K562 (cell line): ENCODE measurements around the gene SNPH. TPM values are rescaled to one million over a fixed set of nuclear protein-coding genes. Genes with fewer than 3 reads are reported as not detected.

Source experiments
- ATAC-seq: fragments of 200-7000 bp; cut with Tn5 transposase; 3 replicates; pipeline ENCODE4 v1.9.1; 2020; ENCODE audit warnings: moderate library complexity
- BruUV-seq: library from RNA; stranded (reverse); fragments of 400-500 nt; replicated peaks from 2 replicates; lab custom pipeline; 2021; lab: Mats Ljungman, UMichigan
- CTCF ChIA-PET: fragments of 300-600 bp; formaldehyde crosslinking; extraction: SDS; loops from one replicate; lab custom pipeline; 2021; ENCODE audit warnings: low intra/inter-chr PET ratio; lab: Yijun Ruan, JAX
- POLR2A ChIA-PET: fragments of 300-600, 350-650 bp; sonication (Branson Sonifier 250); formaldehyde crosslinking; extraction: SDS; loops from one replicate; lab custom pipeline; 2021; ENCODE audit warnings: antibody characterized with exemption, inconsistent platforms; lab: Yijun Ruan, JAX
- DNase-seq, 4 experiments: peaks; one replicate each; pipeline versions ENCODE4 v3.0.0 to v3.0.0-alpha.2; 2011 to 2018; ENCODE audit warnings: low spot score in 3 of 4, mixed read lengths in 3 of 4; ENCODE audit errors: extremely low read depth in 1 of 4
- FAIRE-seq: peaks from 2 replicates; lab custom pipeline; 2011; peaks lifted over from hg19 to GRCh38; lab: Jason Lieb, UNC
- H2AFZ ChIP-seq: 2 replicates; pipeline ENCODE4 v1.6.0; 2011; ENCODE audit warnings: low read depth, low read length, control low read depth, inconsistent platforms
- H3K27ac ChIP-seq: fragments of 200-600 bp; 3 replicates; pipeline ENCODE4 v1.8.0; 2011; ENCODE audit warnings: low read depth, mild to moderate bottlenecking, control low read depth, inconsistent platforms, low read length, moderate library complexity, mixed read lengths; ENCODE audit errors: extremely low read depth
- H3K27me3 ChIP-seq, 2 experiments: fragments of 300-600 bp in 1 of 2; 2 replicates in 1 of 2; 3 replicates in 1 of 2; pipeline versions ENCODE4 v1.6.0 to v1.8.0; 2011; ENCODE audit warnings: inconsistent platforms in 2 of 2, low read length in 2 of 2, mild to moderate bottlenecking in 1 of 2, mixed read lengths in 1 of 2, moderate library complexity in 1 of 2; ENCODE audit not compliant: control insufficient read depth in 2 of 2, insufficient read depth in 2 of 2
- H3K36me3 ChIP-seq: fragments of 300-600 bp; 3 replicates; pipeline ENCODE4 v1.8.0; 2011; ENCODE audit warnings: mild to moderate bottlenecking, low read length, inconsistent platforms; ENCODE audit not compliant: control insufficient read depth, insufficient read depth
- H3K4me1 ChIP-seq, 2 experiments: fragments of 200-600 bp in 1 of 2; replicated peaks in 1 of 2; 2 replicates in 1 of 2; 3 replicates in 1 of 2; pipeline versions ENCODE4 v1.5.1 to v1.8.0; 2011; ENCODE audit warnings: inconsistent platforms in 2 of 2, low read length in 2 of 2, mild to moderate bottlenecking in 1 of 2, mixed read lengths in 1 of 2, moderate library complexity in 1 of 2; ENCODE audit not compliant: control insufficient read depth in 2 of 2, insufficient read depth in 2 of 2
- H3K4me2 ChIP-seq: 2 replicates; pipeline ENCODE4 v1.6.1; 2011; ENCODE audit warnings: low read length, control low read depth, inconsistent platforms, mixed read lengths; ENCODE audit not compliant: insufficient read depth
- H3K4me3 ChIP-seq: fragments of 200-600 bp; sonication (generic), shearing (Covaris generic); 2 replicates; pipeline ENCODE4 v1.5.1; 2016; ENCODE audit warnings: control low read depth, inconsistent platforms
- H3K79me2 ChIP-seq: fragments of 200-600 bp; 3 replicates; pipeline ENCODE4 v1.8.0; 2011; ENCODE audit warnings: low read length, inconsistent platforms; ENCODE audit not compliant: control insufficient read depth, insufficient read depth
- H3K9ac ChIP-seq, 2 experiments: 2 replicates each; pipeline versions ENCODE4 v1.6.0 to v1.6.1; 2011; ENCODE audit warnings: low read depth in 2 of 2, low read length in 2 of 2, control low read depth in 1 of 2, inconsistent platforms in 1 of 2, mild to moderate bottlenecking in 1 of 2, mixed read lengths in 1 of 2; ENCODE audit not compliant: insufficient read depth in 1 of 2
- H3K9me1 ChIP-seq: one replicate; pipeline ENCODE4 v1.6.0; 2011; ENCODE audit warnings: inconsistent platforms, mild to moderate bottlenecking, low read length, moderate library complexity; ENCODE audit not compliant: control insufficient read depth, insufficient read depth
- H3K9me3 ChIP-seq: replicated peaks from 2 replicates; pipeline ENCODE4 v1.5.1; 2011; ENCODE audit warnings: low read depth, low read length, inconsistent platforms; ENCODE audit not compliant: control insufficient read depth, insufficient read depth
- H4K20me1 ChIP-seq: replicated peaks from 2 replicates; pipeline ENCODE4 v1.6.1; 2011; ENCODE audit warnings: low read length, inconsistent platforms, mixed read lengths; ENCODE audit not compliant: control insufficient read depth, insufficient read depth
- ZNF316 ChIP-seq: fragments of 450-650 bp; IDR thresholded peaks from 2 replicates; pipeline ENCODE4 v1.6.1; 2016
- WGBS: fragments of 100-300 bp; shearing (Covaris generic); methylation state at CpG from one replicate; pipeline ENCODE4 v1.1.6; 2016; ENCODE audit warnings: low coverage, mixed read lengths; ENCODE audit not compliant: insufficient coverage; ENCODE audit errors: missing lambda C conversion rate; 5-methylcytosine and 5-hydroxymethylcytosine counted together
- in situ Hi-C: fragments of 300-500 bp; cut with MboI; formaldehyde crosslinking; loops from 4 replicates; pipeline ENCODE4 v1.15.0; 2018; ENCODE audit warnings: inconsistent platforms, mixed read lengths
- intact Hi-C: fragments of 100-400 bp; cut with micrococcal nuclease; formaldehyde crosslinking; loops from 2 replicates; pipeline ENCODE4 v1.14.2; 2022
- polyA plus RNA-seq, 8 experiments: library from polyadenylated mRNA; depleted of rRNA in 4 of 8; stranded (reverse) in 5 of 8; unstranded in 3 of 8; fragments of >200 nt; fragmentation: Nextera tagmentation in 2 of 8; fragmentation: Illumina TruSeq in 1 of 8; extraction: Ambion mirVana in 2 of 8; extraction: Trizol in 1 of 8; gene quantifications; 2 replicates each; pipeline versions ENCODE4 v1.2.1 to v1.2.3, GENCODE V29; 2011 to 2014; ENCODE audit warnings: inconsistent platforms in 1 of 8, missing spikeins in 1 of 8
- total RNA-seq, 7 experiments: library from RNA; depleted of rRNA in 6 of 7; stranded (reverse); fragments of >200 nt in 6 of 7; fragmentation: Illumina TruSeq in 2 of 7; extraction: Trizol in 2 of 7; gene quantifications; 2 replicates each; pipeline versions ENCODE4 v1.2.1 to v1.2.3, GENCODE V29; 2011 to 2021; ENCODE audit warnings: low replicate concordance in 1 of 7
- TF ChIP-seq, protein P1 (sequence below), 2 experiments: IDR thresholded peaks; 2 replicates each; pipeline ENCODE4 v1.6.1; 2012; ENCODE audit warnings: improper control_type of control experiment in 2 of 2, low read depth in 2 of 2, low read length in 2 of 2, borderline replicate concordance in 1 of 2

Gene SNPH
- total and polyA plus RNA-seq, 9 of the 15 experiments (the other 6 are each of a cell fraction or from before 2014, with no cell fraction given), result 0.03 to 4.2 (median 1.4) TPM

DNA sequence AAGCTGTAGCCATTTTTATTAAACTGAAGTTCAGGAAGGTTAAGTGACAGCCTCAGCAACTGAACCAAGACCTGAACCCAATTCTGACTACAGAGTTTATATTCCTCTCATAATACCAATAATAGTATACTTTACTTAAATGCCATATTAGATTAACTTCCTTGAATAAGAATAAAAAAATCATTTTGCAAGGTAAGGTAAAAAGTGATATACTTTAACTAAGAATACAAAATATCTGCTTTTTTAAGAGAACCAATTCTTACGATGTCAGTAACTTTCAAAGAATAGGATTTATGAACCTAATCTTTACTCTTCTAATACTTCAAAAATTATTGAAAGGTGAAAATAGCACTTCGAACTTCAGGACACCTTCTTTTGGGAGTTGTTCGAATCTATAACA is 36.6 kb upstream of the SNPH start:
- in situ Hi-C loops (no loop called here), intact Hi-C loops (no loop called here)
- no peak for ATAC-seq
- DNase-seq, result no peak
- Histone ChIP-seq H2AFZ (no peak overlapping the region), H3K4me1 (peaks cover 10 to 19% of the 10 kb centered on the region in 2 experiments; a peak in 4 of 5 replicates), H3K79me2 (peaks cover 3% of the 10 kb centered on the region; the same call in 1 of the 3 replicates), H3K27ac (no peak overlapping the region), H3K4me2 (no peak overlapping the region), H3K36me3 (no peaks in the 10 kb centered on the region), H3K27me3 (no peaks in the 10 kb centered on the region), H3K9ac (no peak overlapping the region), H4K20me1 (no peaks in the 10 kb centered on the region), H3K9me1 (no peaks in the 10 kb centered on the region), H3K4me3 (no peak overlapping the region), H3K9me3 (no peaks in the 10 kb centered on the region)
- no peak for FAIRE-seq
- CTCF ChIA-PET, result no interaction called here
- peak; percentile 51; the same call in 1 of the 2 replicates for TF ChIP-seq ZNF316
- TF ChIP-seq, protein P1, sequence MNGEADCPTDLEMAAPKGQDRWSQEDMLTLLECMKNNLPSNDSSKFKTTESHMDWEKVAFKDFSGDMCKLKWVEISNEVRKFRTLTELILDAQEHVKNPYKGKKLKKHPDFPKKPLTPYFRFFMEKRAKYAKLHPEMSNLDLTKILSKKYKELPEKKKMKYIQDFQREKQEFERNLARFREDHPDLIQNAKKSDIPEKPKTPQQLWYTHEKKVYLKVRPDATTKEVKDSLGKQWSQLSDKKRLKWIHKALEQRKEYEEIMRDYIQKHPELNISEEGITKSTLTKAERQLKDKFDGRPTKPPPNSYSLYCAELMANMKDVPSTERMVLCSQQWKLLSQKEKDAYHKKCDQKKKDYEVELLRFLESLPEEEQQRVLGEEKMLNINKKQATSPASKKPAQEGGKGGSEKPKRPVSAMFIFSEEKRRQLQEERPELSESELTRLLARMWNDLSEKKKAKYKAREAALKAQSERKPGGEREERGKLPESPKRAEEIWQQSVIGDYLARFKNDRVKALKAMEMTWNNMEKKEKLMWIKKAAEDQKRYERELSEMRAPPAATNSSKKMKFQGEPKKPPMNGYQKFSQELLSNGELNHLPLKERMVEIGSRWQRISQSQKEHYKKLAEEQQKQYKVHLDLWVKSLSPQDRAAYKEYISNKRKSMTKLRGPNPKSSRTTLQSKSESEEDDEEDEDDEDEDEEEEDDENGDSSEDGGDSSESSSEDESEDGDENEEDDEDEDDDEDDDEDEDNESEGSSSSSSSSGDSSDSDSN (IDR thresholded peaks at IDR 0.05; ENCODE audit: borderline replicate concordance in 1 of 2, low read depth in 2 of 2, low read length in 2 of 2), result no peak
- POLR2A ChIA-PET, result no interaction called here
- BruUV-seq, result no TSS peak
- WGBS, result 74% methylated on average over 3 of the region's 3 CpGs
